MG63 (cell line): Measurements from ENCODE around the gene BORA. TPM values are rescaled to one million over a fixed set of nuclear protein-coding genes. Genes with fewer than 3 reads are reported as not detected.
"Not testable (repeated sequence)": the region's sequence is repeated elsewhere in the genome, so short reads cannot be mapped to it uniquely, and the experiment has no call there.

ENCODE experiments used
- DNase-seq: peaks from one replicate; pipeline ENCODE4 v3.0.0-alpha.2; 2020
- H3K27me3 ChIP-seq: fragments of 250-450 bp; sonication (Bioruptor Pico); 2 replicates; pipeline ENCODE4 v1.5.1; 2020; ENCODE audit warnings: mild to moderate bottlenecking, moderate library complexity
- H3K36me3 ChIP-seq: fragments of 250-450 bp; sonication (Bioruptor Pico); 2 replicates; pipeline ENCODE4 v1.5.1; 2020; ENCODE audit warnings: mild to moderate bottlenecking, moderate library complexity
- H3K4me3 ChIP-seq: fragments of 250-450 bp; sonication (Bioruptor Pico); 2 replicates; pipeline ENCODE4 v1.5.1; 2020; ENCODE audit warnings: mild to moderate bottlenecking, moderate library complexity
- H3K9me3 ChIP-seq: fragments of 250-450 bp; sonication (Bioruptor Pico); 2 replicates; pipeline ENCODE4 v1.5.1; 2020; ENCODE audit warnings: mild to moderate bottlenecking, moderate library complexity
- total RNA-seq: library from RNA; depleted of rRNA; stranded (reverse); fragments of >200 nt; shearing (Covaris generic); gene quantifications from 2 replicates; pipeline ENCODE4 v1.2.3, GENCODE V29; 2014; ENCODE audit warnings: low replicate concordance

Gene BORA
- total RNA-seq, 1 experiment from 2014 or later, result 14.8 TPM

GRCh38 chr13:72740015-72740414, 12.3 kb downstream of the BORA start:
- Histone ChIP-seq H3K9me3 (no peaks in the 10 kb centered on the region), H3K4me3 (no peak overlapping the region)

DNA sequence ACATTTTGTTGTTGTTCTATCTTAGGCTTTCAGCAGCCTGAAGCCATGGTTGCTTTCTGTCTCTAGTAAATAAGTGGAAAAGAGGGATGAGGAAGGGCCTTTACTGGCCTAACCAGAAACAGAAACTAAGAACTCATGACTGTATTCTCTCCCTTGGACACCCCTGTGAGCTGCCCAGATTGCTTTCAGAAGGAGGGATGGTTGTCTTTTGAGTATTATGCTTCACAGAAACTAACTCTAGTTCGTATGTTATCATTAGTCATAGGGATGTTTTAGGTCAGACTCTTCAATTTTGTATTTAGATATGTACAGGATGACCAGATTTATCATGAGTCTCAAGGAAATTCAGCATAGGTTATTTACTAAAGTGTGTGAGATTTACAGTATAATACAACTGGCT, 17.5 kb downstream of the BORA start:
- DNase-seq, result no peak
- Histone ChIP-seq H3K9me3 (no peaks in the 10 kb centered on the region), H3K27me3 (no peaks in the 10 kb centered on the region), H3K36me3 (peaks cover 58% of the 10 kb centered on the region), H3K4me3 (no peak overlapping the region)

More at GRCh38 chr13:72740015-72740414, 12.3 kb downstream of the BORA start:
- Histone ChIP-seq H3K27me3 (no peaks in the 10 kb centered on the region), H3K36me3 (peaks cover 36% of the 10 kb centered on the region)
- DNase-seq, result no peak

DNA sequence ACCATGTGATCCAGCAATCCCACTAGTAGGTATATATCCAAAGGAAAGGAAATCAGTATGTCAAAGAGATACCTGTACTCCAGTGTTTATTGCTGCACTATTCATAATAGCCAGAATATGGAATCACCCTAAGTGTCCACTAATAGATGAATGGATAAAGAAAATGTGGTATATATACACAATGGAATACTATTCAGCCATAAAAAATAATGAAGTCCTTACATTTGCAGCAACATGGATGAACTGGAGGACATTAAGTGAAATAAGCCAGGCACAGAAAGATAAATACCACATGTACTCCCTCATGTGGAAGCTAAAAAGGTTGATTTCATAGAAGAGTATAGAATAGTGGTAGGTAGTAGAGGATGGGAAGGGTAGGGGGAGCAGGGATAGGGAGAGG, 23.5 kb downstream of the BORA start:
- peaks cover 82% of the 10 kb centered on the region for H3K36me3 ChIP-seq
- no peak for DNase-seq
- no peak overlapping the region for H3K4me3 ChIP-seq
- no peaks in the 10 kb centered on the region for H3K27me3 ChIP-seq
- H3K9me3 ChIP-seq, result no peaks in the 10 kb centered on the region

- H3K36me3 ChIP-seq, result peaks cover 82% of the 10 kb centered on the region
Measured at GRCh38 chr13:72754111-72754510, 26.4 kb downstream of the BORA start.

DNA sequence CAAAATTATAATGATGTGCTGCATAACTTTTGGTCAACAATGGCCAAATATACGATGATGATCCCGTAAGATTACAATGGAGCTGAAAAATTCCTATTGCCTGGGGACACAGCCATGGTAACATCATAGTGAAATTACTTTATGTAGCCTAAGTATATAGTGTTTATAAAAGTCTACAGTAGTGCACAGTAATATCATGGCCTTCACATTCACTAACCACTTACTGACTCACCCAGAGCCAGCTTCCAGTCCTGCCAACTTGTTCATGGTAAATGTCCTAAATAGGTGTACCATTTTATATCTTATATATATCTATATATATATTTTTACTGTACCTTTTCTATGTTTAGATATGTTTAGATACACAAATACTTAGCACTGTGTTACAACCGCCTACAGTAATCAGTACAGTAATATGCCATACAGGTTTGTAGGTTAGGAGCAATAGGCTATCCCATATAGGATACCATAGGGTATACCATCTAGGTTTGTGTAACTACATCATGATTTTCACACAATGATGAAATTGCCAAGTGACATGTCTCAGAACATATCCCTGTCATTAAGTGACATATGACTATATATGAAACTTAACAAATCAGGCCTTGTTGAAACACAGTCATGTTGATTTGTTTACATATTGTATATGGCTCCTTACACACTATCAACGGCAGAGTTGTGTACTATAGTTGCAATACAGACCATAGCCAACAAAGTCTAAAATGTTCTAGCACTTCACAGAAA, 30.2 kb downstream of the BORA start:
- H3K27me3 ChIP-seq, result no peaks in the 10 kb centered on the region
- peaks cover 86% of the 10 kb centered on the region for H3K36me3 ChIP-seq
- H3K4me3 ChIP-seq, result no peak overlapping the region
- DNase-seq, result no peak
- H3K9me3 ChIP-seq, result no peaks in the 10 kb centered on the region

More at GRCh38 chr13:72754111-72754510, 26.4 kb downstream of the BORA start:
- Histone ChIP-seq H3K9me3 (no peaks in the 10 kb centered on the region), H3K27me3 (no peaks in the 10 kb centered on the region), H3K4me3 (no peak overlapping the region)
- DNase-seq, result no peak

DNA sequence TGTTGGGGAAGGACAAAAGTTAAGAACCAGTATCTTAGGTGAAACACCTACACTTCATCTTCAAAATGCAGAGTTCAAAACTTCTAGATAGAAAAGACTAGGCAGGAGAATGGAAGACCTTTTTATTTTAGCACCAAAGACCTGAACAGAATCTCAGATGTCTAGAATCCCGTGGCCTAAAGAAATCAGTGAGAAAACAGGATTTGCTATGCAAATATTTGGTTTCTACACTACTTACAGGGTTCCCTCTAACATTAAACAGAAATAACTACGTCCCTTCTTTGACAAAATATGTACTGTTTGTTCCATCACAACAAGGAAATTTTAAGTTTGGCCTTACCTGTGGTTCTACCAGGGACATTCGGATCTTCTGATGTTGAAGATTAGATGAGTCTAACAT, 32.5 kb downstream of the BORA start:
- H3K4me3 ChIP-seq, result no peak overlapping the region
- peaks cover 86% of the 10 kb centered on the region for H3K36me3 ChIP-seq
- no peaks in the 10 kb centered on the region for H3K27me3 ChIP-seq
- H3K9me3 ChIP-seq, result no peaks in the 10 kb centered on the region
- no peak for DNase-seq

DNA sequence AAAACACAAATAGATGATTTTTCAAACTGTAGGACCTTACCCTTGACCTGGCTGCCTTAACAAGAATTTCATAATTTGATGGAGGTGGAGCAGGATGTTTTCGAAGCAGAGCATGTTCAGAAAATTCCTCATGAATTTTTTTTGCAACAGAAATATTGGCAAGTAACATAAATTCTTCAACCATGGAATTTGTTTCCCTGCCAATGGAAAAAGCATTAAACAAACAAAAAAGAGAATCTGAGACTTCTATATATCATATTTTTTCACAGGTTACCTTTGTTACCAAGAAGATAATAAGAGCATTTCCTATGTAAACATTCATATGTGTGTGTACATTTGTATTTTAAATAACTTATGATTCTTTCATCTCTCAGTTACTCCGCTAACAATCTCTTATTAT, 35.7 kb downstream of the BORA start:
- Histone ChIP-seq H3K27me3 (no peaks in the 10 kb centered on the region), H3K4me3 (no peak overlapping the region), H3K36me3 (peaks cover 96% of the 10 kb centered on the region), H3K9me3 (no peaks in the 10 kb centered on the region)
- no peak for DNase-seq

DNA sequence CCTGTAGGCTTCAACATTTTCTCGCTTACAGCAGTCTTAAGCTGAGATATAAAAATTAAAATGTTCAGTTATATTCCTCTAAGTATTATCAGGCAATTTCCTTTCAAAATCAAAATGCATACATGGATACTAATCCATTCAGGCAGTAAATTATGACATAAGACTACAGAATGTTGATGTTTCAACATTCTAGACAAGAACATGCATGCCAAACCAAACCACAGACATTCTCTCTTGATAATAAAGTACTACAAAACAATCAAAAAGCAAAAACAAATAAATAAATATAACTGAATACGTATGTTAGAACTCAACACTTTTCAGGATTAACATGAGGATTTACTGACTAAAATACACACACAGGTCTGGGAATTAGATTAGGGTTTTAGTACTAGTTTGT, 46.3 kb downstream of the BORA start:
- no peak for DNase-seq
- Histone ChIP-seq H3K4me3 (no peak overlapping the region), H3K36me3 (peaks cover 87% of the 10 kb centered on the region), H3K9me3 (no peaks in the 10 kb centered on the region), H3K27me3 (no peaks in the 10 kb centered on the region)

DNA sequence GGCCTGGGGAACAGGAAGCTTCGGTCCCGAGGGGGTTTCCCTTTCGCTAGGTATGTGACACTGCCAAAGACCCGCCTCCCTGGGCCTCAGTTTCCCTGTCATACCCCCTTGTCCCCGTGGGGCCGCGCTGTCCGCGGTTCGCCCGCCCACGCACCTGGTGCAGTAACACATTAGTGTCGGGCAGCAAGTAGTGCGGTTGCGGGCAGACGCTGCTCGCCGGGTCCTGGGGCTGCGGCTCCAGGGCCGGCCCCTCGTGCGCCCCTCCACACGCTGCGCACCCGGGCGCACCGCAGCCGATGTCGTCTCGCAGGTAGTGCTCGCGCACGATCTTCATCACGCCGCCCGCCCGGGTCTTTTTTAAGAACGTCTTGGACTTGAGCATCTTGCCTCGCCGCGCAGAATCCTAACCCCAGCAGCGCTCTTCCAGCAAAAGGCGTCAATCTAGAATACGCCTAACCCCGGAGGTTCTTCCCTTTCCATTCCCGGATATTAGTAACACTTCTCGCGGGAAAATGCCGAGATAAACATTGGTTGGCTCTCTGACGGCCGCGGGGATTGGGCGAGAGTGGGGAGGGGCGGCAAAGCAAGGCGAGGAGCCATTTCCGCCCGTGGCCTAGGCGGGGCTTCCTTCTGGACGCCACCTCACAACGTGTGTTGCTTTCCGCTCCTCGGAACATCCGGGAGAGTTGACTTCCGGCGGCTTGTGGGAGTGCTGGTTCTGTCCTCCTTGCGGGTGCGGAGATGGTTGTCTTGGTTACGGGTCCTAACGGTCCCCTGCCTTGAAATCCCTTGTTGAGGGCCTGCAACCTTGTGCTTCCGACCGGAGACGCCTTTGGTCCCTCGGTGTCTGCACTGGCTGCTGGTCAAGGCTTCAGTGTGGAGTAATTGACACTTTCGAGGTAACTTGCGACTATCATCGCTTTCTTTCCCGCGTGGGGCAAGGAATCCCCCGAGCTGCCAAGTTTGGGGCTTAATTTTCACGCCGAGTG, 54.0 kb downstream of the BORA start, which contains the start of the genes DIS3 and PIBF1:
Gene DIS3, minus strand, starts transcription at position 450 of the 989 bp plus-strand sequence. Its CDS starts 68 bp downstream, at position 382.
Gene PIBF1, plus strand, starts transcription at position 683 of the 989 bp plus-strand sequence. CDS start 1,337 bp downstream, outside the sequence.
- DNase-seq, result peak; percentile 98
- Histone ChIP-seq H3K9me3 (no peaks in the 10 kb centered on the region), H3K4me3 (peak within 1 kb of the TSS; percentile 88), H3K36me3 (peaks cover 45% of the 10 kb centered on the region), H3K27me3 (no peaks in the 10 kb centered on the region)

- no peaks in the 10 kb centered on the region for H3K9me3 ChIP-seq
- DNase-seq, result peak; percentile 13
- H3K36me3 ChIP-seq, result peaks cover 42% of the 10 kb centered on the region
- H3K27me3 ChIP-seq, result no peaks in the 10 kb centered on the region
- H3K4me3 ChIP-seq, result peak overlapping the region; percentile 88
Measured at GRCh38 chr13:72782717-72783116, 55.0 kb downstream of the BORA start.

- H3K36me3 ChIP-seq, result peaks cover 32% of the 10 kb centered on the region
- H3K27me3 ChIP-seq, H3K4me3 ChIP-seq, DNase-seq, H3K9me3 ChIP-seq: not testable (repeated sequence)
Measured at GRCh38 chr13:72784679-72785078, 57.0 kb downstream of the BORA start.

DNA sequence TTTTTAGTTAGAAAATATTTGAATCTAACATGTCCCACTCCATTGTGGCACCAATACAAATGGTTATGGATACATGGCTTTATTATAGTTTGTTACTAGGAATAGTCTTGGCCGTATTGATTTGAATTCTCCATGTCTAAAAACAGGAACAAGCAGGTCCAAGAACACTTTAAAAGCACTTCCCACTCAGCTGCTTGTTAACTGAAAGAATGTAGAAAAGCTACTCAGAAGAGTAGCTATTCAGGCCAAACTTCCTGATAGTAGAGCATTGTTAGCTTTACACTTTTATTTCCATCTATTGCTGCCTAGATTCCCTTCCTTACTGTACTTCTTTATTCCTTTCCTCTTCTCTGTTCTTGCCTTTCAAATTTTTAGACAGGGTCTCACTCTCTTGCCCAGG, 61.1 kb downstream of the BORA start:
- Histone ChIP-seq H3K27me3 (no peaks in the 10 kb centered on the region), H3K4me3 (no peak overlapping the region), H3K36me3 (peaks cover 58% of the 10 kb centered on the region), H3K9me3 (no peaks in the 10 kb centered on the region)
- no peak for DNase-seq

- Histone ChIP-seq H3K9me3 (no peaks in the 10 kb centered on the region), H3K4me3 (no peak overlapping the region), H3K36me3 (peaks cover 63% of the 10 kb centered on the region), H3K27me3 (no peaks in the 10 kb centered on the region)
- DNase-seq, result no peak
Measured at GRCh38 chr13:72792640-72793039, 64.9 kb downstream of the BORA start.

DNA sequence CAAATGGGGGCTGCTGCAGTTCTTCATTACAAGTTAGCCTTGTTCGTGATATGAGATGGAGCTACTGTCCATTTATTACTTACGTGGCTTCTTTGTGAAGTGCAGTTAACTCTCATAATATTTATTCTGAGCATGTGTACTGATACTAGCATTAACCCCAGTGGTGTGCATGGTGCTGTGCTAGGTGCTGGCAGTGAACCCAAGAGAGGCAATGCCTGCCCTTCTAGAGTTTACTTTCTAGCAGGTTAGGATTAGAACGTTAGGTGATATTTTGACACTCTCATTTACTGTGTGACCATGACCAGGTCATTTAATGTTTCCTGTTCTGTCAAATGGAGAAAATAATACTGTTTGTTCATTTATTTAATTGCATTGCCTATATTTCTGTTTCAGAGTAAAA, 71.1 kb downstream of the BORA start:
- DNase-seq, result no peak
- H3K27me3 ChIP-seq, result no peaks in the 10 kb centered on the region
- peaks cover 40% of the 10 kb centered on the region for H3K36me3 ChIP-seq
- no peaks in the 10 kb centered on the region for H3K9me3 ChIP-seq
- no peak overlapping the region for H3K4me3 ChIP-seq

DNA sequence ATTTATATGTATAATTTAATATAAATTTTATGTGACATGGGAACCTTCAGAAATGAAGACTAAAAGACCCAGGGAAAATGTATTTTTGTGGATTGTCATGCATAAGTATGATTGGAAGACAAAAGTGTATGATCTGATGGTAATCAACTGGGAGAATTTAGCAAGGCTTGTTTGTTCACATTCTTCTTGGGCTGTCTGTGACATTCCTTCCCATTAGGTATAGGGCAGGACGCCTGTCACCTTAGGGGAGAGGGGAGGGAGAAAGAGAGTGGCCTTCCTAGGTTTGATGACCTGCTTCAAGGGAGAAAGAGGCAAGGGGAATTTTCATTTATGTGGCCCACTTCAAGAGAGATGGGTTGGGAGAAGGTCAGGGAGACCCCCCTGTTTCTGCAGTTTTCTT, 76.6 kb downstream of the BORA start:
- no peak for DNase-seq
- Histone ChIP-seq H3K4me3 (no peak overlapping the region), H3K27me3 (no peaks in the 10 kb centered on the region), H3K36me3 (peaks cover 14% of the 10 kb centered on the region), H3K9me3 (no peaks in the 10 kb centered on the region)
